Tongue (tissue), 2 donors: ENCODE results near the gene HTR5A. TPM values are rescaled to one million over a fixed set of nuclear protein-coding genes. Genes with fewer than 3 reads are reported as not detected.

Experiments
- DNase-seq: peaks from one replicate; pipeline ENCODE4 v3.0.0-alpha.2; 2015
- total RNA-seq: library from RNA; depleted of rRNA; stranded (reverse); fragments of >200 nt; gene quantifications from one replicate; pipeline ENCODE4 v1.2.3, GENCODE V29; 2014

Gene HTR5A
- total RNA-seq, 1 donor from 2014 or later: not detected

DNA sequence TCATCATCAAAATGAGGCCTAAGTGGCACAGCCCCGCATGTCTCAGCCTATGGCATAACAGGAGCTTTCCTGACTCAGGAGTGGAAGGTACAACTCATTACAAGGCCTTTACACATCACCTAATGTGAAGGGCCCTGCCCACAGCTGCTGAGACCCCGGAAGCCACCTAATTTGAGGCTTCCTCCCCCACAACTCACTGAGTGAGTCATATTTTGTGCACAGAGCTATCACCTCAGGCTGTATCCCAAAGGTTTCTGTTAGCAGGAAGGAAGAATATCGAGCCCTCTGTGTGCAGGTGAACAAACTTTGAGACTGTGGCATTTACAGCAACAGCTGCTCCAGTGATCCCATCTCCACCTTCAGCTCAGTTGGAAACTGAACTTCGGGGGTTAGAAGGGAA is 20.6 kb downstream of the HTR5A start:
- no peak for DNase-seq

DNA sequence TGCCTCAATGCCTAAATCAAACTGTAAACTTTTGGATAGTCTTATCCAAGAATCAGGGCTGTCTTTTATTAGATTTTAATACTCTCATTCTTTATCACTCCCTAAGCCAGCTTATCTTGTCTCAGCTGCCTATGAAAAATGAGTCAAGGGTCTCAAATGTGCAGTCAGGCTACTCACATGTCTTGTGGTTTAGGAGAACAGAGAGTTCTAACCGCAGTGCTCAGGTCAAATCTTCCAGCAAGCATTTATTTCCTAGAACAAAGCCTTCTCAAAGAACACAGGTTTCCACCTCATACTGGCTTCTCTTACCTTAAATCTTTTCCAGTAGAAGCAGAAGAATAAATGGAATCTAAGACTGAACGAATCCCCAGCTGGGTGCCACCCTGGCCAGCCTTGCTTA is 23.5 kb downstream of the HTR5A start:
- no peak for DNase-seq

DNA sequence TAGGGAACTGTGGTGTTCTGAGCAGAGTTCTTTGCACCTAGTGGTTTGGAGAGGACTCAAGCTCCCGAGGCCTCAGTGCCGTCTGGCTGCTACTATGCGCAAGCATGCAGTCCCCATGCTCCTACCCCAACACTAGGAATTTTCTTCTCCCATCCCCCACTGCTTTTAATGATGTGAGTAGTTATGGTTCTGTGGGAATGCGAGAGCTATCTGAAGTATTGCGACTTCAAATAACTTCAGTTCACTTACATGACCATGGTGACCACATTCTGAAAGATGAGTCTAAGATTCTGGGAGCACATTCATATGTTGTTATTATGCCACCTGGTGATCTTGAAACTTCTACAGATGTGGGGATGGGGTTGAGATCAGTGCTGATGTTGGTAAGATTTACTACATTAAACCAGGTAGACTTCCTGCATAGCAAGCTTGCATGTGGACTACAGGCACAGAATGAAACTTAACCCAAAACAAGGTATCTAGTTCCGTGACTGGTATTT is 24.6 kb downstream of the HTR5A start:
- no peak for DNase-seq

DNA sequence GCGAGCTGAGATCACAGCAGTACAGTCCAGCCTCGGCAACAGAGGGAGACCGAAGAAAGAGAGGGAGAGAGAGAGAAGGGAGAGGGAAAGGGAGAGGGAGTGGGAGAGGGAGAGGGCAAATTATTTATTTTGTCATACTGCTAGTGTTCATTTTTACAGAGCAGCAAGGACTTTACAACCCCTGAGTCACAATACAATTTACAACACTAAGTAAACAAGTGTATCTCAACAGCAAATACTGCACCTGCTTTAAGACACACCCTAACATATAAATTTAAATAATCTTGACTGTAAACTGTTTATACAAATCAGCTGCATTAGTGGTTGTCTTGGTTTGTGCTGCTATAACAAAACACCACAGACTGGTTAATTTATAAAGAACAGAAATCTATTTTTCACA is 27.2 kb downstream of the HTR5A start:
- DNase-seq: no peak

DNA sequence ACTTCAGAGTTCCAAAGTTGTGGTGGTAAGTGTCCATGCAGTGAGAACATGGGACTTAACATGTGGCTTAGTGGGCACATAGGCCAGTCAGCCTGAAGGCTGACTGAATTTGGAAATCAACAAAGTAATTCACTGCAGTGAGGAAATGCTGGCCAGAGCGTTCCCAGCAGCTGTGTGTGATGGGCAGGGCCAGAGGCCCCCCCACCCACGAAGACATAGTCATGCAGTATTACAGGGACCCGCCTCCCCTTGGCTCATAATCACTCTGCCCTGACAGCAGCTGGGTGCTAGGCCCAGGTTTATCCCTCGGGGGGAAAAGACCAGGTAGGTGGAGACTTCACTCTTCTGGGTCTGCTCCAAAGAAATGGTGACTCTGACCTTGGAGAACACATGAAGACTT is 33.7 kb downstream of the HTR5A start:
- DNase-seq: no peak

DNA sequence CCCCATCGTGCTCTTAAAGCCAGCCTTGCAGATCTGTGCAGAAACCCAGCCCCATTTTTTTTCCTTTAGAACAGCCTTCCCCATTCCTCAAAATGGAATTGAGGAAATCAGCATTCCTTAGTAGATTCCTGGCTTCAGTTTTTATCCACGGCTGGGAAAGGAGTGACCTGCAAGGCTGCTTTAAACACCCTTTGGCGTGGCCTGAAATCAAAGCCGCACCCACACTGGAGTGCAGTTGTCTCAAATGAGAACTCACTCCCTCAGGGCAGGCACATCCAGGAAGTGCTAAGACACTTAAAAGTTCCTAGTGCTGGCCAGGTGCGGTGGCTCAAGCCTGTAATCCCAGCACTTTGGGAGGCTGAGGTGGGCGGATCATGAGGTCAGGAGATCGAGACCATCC is 34.8 kb downstream of the HTR5A start:
- no peak for DNase-seq

DNA sequence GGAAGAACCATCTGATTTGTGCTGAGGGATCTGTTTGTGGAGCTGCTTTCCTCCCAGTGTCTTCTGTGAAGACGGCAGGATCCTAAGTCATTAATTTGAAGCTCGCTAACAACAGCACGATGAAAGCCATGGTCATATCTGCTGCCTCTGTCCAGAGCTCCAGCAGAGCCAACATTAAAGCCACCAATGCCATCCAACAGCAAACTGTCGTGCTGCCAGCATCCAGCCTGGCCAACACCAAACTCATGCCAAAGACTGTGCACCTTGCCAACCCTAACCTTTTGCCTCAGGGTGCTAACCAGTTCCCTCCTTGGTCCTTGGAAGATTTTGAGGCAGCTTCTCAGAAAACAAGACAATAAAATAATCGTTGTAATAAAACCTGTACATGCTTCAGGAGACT is 36.2 kb downstream of the HTR5A start:
- DNase-seq: no peak

DNA sequence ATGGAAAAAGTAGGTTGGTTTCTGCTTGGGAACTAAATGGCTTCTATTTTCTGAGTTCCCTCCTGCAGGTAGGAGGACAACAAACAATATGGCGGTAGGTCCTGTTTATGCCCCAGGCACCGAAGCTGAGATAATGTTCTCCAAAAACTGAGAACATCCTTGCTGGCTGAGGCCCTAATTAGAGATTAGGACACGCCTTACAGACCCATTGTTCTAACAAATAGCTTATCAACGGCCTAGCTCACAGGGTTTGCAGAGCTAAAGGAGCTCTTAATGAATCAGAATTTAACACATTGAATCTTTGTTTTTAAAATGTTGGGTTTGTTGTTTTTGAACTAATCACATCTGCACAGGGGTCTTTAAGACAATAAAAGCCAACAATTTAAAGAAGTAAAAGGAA is 37.0 kb downstream of the HTR5A start:
- DNase-seq: no peak

DNA sequence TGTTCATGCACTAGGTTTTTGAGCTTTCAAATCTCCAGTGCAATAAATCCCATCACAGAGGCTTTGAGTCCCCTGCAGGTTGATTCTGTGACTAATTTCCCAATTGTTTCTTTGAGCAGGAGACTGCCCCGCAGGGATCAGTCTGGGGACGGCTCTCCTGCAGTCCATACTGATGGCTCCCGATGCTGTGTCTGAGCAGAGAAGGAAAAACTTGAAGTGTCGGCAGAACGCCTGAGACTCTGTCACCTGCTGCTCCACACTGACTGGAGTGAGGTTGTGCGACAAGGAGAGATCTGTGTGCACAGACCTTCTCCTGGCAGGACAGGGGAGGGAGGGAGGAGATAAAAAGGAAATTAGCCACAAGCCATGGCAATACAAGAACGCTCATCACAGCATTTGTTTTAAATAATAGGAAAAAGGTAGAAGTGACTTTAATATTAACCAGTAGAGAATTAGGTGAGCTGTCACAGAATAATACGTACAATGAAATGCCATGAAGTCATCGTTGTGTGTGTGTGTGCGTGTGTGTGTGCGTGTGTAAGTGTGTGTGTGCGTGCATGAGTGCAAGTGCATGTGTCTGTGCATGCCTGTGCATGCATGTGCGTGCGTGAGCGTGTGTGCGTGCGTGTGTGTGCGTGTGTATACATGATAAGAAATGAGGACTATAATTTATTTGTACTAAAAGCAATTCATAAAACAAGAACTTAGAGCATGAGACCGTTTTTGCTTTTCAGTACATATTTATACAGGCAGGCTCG is 38.2 kb downstream of the HTR5A start:
- no peak for DNase-seq

DNA sequence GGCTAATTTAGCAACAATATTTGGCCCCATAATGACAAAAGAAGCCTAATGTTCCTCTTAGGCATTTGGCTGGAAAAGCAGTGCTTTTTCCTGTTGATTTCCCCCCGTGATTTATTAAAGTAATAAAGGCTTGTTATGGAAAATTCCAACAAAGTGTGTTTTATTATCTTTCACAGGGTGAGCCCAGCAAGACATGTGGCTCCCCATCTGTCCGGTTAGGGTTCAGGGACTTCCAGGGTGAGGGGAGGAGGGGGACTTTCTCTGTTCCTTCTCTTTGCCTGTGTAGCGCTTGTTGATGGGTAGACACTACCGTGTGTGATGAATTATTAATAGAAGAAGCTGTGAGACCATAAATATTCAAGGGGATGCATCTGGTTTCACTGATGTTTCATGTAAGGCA is 39.0 kb downstream of the HTR5A start:
- no peak for DNase-seq

DNA sequence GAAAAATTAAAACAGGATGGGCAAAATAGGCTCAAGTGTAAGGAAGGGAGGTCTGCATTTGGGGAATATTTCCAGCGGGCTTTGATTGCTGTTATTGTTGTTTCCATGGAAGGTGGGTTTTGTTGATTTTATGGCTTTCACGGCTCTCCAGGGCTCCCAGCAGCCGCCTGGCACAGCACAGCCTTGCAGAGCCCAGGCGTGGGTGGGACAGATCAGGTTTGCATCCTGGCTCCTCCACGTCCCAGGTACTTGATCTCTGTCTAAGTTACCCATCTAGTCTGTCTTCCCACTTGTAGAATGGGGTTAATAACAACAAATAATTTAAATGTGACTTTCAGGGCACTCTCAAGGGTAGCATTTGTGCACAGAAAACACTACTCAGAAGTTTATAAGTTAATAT is 45.2 kb downstream of the HTR5A start:
- no peak for DNase-seq

DNA sequence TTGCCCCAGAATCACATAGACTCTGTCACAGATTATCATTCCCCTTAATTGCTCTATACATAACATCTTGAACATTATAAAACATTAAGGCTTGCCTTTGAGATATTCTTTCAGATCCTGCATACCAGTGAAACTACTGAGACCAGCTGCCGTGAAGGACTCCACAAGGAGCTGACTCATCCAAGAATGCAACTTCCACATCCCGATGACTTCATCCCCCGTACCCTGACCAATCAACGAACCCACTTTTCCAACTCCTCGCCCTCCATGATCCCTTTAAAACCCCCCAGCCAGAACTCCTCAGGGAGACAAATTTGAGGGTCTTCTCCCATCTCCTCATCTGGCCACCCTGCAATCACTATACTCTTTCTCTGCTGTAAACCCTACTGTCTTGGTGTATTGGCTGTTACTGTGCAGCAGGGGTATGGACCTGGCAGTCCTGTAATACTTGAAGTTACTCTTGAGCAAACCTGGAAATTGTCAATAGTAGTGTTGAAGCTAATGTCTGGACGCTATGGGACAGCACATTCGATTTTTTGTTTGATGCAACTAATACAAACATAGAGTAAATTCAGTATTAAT is 49.8 kb downstream of the HTR5A start:
- DNase-seq: no peak

DNA sequence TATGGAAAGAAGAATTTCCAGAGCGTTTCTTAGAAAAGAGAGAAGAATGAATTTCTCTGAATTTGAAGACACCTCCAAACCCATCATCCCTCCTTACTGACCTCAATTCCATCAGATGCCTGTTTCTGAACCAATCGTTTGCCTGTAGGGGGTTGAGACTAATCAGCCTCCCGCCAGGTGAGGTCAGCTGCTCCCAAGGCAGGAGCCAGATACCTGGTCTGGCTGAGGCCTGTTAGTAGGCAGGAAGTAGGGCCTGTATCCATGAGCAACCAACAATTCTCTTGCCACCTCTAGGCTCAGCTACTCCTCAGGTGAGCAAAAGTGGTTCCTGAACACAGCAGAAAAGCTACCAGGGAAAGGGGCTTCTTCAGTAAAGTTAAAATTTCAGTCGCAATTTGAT is 50.3 kb downstream of the HTR5A start:
- no peak for DNase-seq

DNA sequence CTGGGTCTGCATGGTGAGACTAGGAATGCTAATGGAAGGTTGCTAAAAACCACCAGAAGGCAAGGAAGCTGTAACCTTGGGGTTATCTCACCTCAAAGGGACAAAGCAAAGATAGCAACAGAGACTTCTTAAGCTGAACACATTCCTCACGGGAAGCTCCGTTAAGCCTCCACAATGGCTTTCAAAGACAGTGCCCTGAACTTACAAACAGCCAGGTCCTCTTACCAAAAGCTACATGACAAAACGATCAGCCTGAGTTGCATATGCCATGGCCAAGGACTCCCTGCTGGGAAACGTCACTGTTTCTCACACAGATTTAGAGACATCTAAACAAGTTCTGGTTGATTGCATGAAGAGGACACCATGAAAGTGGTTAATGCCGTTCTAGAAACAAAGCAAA is 52.7 kb downstream of the HTR5A start:
- no peak for DNase-seq

DNA sequence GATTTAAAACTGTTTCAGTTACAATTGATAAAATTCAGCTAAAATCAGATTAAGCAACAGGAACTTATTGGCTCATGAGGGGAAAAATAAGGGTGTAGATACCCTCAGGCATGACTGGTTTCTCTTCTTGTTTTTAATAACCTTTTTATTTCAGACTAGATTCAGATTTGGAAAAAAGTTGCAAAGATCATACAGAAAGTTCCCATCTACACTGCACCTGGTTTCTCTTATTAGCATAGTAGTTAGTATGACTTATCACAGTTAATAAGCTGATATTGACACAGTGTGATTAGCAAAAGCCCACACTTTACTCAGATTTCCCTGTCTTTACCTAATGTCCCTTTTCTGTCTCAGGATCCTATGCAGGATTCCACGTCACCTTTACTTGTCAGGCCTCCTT is 53.3 kb downstream of the HTR5A start:
- DNase-seq: no peak

DNA sequence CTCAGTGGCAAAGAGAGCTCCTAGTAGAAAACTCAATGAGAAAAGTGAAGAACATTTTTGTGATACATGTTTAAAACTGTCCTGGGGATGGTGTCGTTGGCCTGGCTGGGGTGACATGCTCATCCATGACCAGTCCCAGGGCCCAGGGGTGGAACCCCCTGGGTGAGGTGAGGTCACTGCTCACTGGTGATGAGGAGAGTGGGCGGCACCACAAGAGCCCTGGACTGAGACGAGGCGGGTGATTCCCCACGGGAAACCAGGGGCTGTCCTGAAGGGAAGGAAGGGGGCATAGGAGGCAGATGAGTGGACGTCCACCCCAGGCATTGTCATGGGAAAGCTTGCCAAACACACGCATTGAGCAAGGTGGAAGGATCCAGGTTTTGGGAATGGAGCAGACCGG is 54.6 kb downstream of the HTR5A start:
- no peak for DNase-seq

DNA sequence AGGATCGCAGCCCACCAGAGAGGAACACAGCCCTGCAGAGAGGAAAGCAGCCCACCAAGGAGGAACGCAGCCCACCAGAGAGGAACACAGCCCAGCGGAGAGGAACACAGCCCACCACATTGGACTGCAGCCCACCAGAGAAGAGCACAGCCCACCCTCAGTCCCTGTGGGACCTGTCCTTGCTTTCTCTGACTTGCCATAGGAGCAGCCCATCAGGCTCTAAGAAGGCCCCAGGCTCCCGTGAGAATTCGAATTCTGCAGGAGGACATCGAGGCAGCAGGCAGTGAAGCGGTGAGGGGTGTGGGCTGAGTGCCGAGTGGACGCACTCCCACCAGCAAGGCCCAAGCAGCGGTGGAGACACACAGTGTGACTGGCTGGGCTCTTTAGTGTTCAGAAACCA is 59.1 kb downstream of the HTR5A start:
- no peak for DNase-seq

DNA sequence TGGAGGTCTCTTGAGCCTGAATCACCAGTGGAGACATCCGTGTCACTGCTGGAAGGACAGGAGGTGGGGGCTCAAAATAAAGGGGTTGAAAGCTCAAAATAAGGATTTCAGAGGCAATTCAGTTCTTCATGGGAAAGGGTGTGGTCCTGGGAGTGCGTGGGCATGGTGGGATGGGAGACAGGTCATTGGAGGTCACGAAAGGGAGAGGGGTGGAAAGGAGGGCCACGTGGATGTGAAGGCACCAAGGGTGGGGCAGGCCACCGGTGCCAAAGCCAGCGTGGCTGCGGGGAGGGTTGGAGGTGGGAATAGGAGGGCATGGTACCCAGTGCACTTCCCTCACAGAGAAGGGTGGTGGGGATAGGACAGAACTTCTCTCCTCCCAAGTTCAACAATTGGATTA is 59.7 kb downstream of the HTR5A start:
- DNase-seq: no peak

DNA sequence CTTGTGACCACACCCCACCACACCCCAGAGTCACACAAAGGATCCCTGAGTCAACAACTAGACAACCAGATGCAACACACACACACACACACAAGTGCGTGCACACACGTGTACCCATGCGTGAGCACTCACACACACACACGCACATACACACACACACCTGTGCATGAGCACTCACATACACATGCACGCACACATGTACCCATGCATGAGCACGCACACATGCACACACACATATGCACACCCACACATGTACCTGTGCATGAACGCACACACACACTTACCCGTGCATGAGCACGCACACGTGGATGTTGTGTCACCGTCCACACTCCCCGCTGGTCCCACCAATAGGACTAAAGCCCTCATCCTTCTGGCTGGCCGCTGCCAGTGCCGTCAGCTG is 60.4 kb downstream of the HTR5A start:
- DNase-seq: no peak

DNA sequence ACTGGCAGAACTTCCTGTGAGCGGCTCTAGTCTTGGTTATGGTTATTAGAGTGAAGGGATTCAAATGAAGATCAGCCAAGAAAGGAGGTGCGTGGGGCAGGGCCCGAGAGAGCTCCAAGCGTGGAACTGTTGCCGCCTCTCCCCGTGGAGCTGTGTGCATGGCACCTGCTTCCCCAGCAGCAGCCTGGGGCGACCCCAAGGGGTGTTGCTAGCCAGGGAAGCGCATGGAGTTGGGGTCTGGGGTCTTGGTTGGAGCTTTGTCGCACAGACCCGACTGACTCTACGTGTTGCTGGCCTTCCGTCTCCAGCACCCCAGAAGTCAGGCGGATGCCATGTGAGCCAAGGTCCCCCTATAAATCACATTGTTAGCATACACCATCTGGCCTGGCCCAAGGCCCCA is 61.0 kb downstream of the HTR5A start:
- no peak for DNase-seq

DNA sequence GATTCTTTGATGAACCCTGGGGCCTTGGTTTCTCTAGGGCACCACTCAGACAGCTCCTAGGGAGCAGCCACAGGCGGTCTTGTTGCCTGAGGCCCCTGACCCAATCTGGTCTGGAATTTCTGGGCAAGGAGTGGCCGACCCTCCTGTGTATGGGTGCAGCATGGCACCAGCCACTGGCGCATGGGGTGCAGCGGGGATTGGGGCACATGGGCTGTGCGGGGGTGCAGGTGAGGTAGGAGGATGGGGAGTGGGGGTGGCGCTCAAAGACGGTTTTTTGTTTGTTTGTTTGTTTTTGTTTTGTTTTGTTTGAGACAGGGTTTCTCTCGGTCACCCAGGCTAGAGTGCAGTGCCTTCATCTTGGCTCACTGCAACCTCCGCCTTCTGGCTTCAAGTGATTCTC is 62.3 kb downstream of the HTR5A start:
- DNase-seq: no peak

DNA sequence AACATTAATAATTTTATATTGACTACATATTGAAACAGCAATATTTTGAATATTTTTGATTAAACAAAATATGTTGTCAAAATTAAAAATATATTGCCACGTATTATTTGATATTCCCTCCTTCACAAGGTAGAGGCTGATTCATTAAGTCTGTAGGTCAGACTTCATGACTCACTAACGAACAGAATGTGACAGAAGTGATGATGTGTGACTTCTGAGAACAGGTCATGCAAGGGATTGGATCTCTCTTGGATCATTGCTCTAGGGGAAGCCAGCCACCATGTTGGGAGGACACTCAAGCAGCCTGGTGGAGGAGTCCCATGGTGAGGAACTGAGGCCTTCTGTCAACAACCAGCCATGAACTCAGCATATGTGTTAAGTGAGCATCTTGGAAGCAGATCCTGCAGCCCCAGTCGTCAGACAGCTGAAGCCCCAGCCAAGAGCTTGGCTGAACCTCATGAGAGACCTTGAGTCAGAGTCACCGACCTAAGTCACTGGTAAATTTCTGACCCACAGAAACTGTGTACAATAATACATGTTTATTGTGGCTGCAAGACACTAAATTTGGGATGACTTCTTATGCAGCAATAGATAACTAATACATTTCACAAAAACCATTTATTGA is 66.6 kb downstream of the HTR5A start:
- DNase-seq: no peak
